DND-41 (cell line): Measurements from ENCODE around the gene ELF1.
"Not testable (repeated sequence)": the region's sequence is repeated elsewhere in the genome, so short reads cannot be mapped to it uniquely, and the experiment has no call there.

Experiments
- CTCF ChIP-seq: IDR thresholded peaks from 2 replicates; pipeline ENCODE4 v1.5.1; 2012; ENCODE audit warnings: borderline replicate concordance, low read length, moderate library complexity, mild to moderate bottlenecking; ENCODE audit not compliant: poor library complexity, severe bottlenecking; ENCODE audit errors: extremely low read depth
- EZH2 ChIP-seq: IDR thresholded peaks from 3 replicates; pipeline ENCODE4 v1.6.1; 2012; ENCODE audit warnings: borderline replicate concordance, low read depth, mild to moderate bottlenecking, moderate library complexity, low read length, inconsistent platforms; ENCODE audit not compliant: severe bottlenecking

GRCh38 chr13:40893573-40893972 lies 125.5 kb downstream of the ELF1 start:
- TF ChIP-seq CTCF, EZH2: not testable (repeated sequence)
